ENCODE data around the gene MDGA2. TPM values are rescaled to one million over a fixed set of nuclear protein-coding genes. Genes with fewer than 3 reads are reported as not detected.

Gene MDGA2
- total RNA-seq, 1 experiment from 2014 or later = not detected

- no peaks in the 10 kb centered on the region for H3K27me3 Mint-ChIP-seq (ENCODE audit: insufficient read depth, unreplicated experiment)
- ChIA-PET POLR2A (no interaction called here), CTCF (no interaction called here)
- DNase-seq = no peak
- H3K9me3 Mint-ChIP-seq (ENCODE audit: unreplicated experiment) = no peaks in the 10 kb centered on the region
- no TSS peak for BruUV-seq (replicated peaks)
- no peaks in the 10 kb centered on the region for H3K9me3 ChIP-seq
- intact Hi-C loops (cut with micrococcal nuclease; ENCODE audit: unreplicated experiment) = no loop called here
- H3K27me3 ChIP-seq (replicated peaks; ENCODE audit: control insufficient read depth, insufficient read depth, low read length) = no peaks in the 10 kb centered on the region
- no peaks in the 10 kb centered on the region for H3K4me1 ChIP-seq
- no peak for TF ChIP-seq CTCF (IDR thresholded peaks at IDR 0.05; ENCODE audit: insufficient read depth in 1 of 2, low read depth in 1 of 2, low read length in 1 of 2, severe bottlenecking in 1 of 2, unreplicated experiment in 1 of 2)
- no peaks in the 10 kb centered on the region for H3K36me3 Mint-ChIP-seq (ENCODE audit: insufficient read depth, unreplicated experiment)
- H3K36me3 ChIP-seq (ENCODE audit: control insufficient read depth, insufficient read depth, low read length) = no peaks in the 10 kb centered on the region
- H3K4me1 Mint-ChIP-seq (ENCODE audit: low read depth, unreplicated experiment) = no peaks in the 10 kb centered on the region
- H3K4me3 Mint-ChIP-seq (ENCODE audit: unreplicated experiment) = no peak overlapping the region
- no peak overlapping the region for H3K27ac Mint-ChIP-seq (ENCODE audit: unreplicated experiment)
- H3K4me3 ChIP-seq (ENCODE audit: low read depth, low read length) = no peak overlapping the region
Measured at GRCh38 chr14:47676315-47676617, 861 bp upstream of the MDGA2 start.

GRCh38 chr14:47674543-47675465 is 601 bp downstream of the MDGA2 start:
- no TSS peak for BruUV-seq (replicated peaks)
- H3K4me3 ChIP-seq (ENCODE audit: low read depth, low read length) = no peak overlapping the region
- intact Hi-C loops (cut with micrococcal nuclease; ENCODE audit: unreplicated experiment) = no loop called here

GRCh38 chr14:47674148-47674542 is 1.3 kb downstream of the MDGA2 start:
- no peak for DNase-seq
- no peaks in the 10 kb centered on the region for H3K9me3 Mint-ChIP-seq (ENCODE audit: unreplicated experiment)
- no peaks in the 10 kb centered on the region for H3K4me1 Mint-ChIP-seq (ENCODE audit: low read depth, unreplicated experiment)
- Histone ChIP-seq H3K4me3 (ENCODE audit: low read depth, low read length) (no peak overlapping the region), H3K9me3 (no peaks in the 10 kb centered on the region), H3K36me3 (ENCODE audit: control insufficient read depth, insufficient read depth, low read length) (no peaks in the 10 kb centered on the region), H3K4me1 (no peaks in the 10 kb centered on the region), H3K27me3 (replicated peaks; ENCODE audit: control insufficient read depth, insufficient read depth, low read length) (no peaks in the 10 kb centered on the region)
- TF ChIP-seq CTCF (IDR thresholded peaks at IDR 0.05; ENCODE audit: insufficient read depth in 1 of 2, low read depth in 1 of 2, low read length in 1 of 2, severe bottlenecking in 1 of 2, unreplicated experiment in 1 of 2) = no peak
- no peak overlapping the region for H3K27ac Mint-ChIP-seq (ENCODE audit: unreplicated experiment)
- POLR2A ChIA-PET = no interaction called here
- H3K4me3 Mint-ChIP-seq (ENCODE audit: unreplicated experiment) = no peak overlapping the region
- CTCF ChIA-PET = no interaction called here
- no peaks in the 10 kb centered on the region for H3K27me3 Mint-ChIP-seq (ENCODE audit: insufficient read depth, unreplicated experiment)
- BruUV-seq (replicated peaks) = no TSS peak
- intact Hi-C loops (cut with micrococcal nuclease; ENCODE audit: unreplicated experiment) = no loop called here
- H3K36me3 Mint-ChIP-seq (ENCODE audit: insufficient read depth, unreplicated experiment) = no peaks in the 10 kb centered on the region

More at GRCh38 chr14:47674543-47675465, 601 bp downstream of the MDGA2 start:
- H3K4me1 Mint-ChIP-seq (ENCODE audit: low read depth, unreplicated experiment) = no peaks in the 10 kb centered on the region
- H3K27me3 Mint-ChIP-seq (ENCODE audit: insufficient read depth, unreplicated experiment) = no peaks in the 10 kb centered on the region
- Histone ChIP-seq H3K4me1 (no peaks in the 10 kb centered on the region), H3K9me3 (no peaks in the 10 kb centered on the region), H3K27me3 (replicated peaks; ENCODE audit: control insufficient read depth, insufficient read depth, low read length) (no peaks in the 10 kb centered on the region), H3K36me3 (ENCODE audit: control insufficient read depth, insufficient read depth, low read length) (no peaks in the 10 kb centered on the region)
- no peaks in the 10 kb centered on the region for H3K9me3 Mint-ChIP-seq (ENCODE audit: unreplicated experiment)
- no peak overlapping the region for H3K27ac Mint-ChIP-seq (ENCODE audit: unreplicated experiment)
- POLR2A ChIA-PET = no interaction called here
- H3K36me3 Mint-ChIP-seq (ENCODE audit: insufficient read depth, unreplicated experiment) = no peaks in the 10 kb centered on the region
- CTCF ChIA-PET = no interaction called here
- H3K4me3 Mint-ChIP-seq (ENCODE audit: unreplicated experiment) = no peak overlapping the region
- no peak for TF ChIP-seq CTCF (IDR thresholded peaks at IDR 0.05; ENCODE audit: insufficient read depth in 1 of 2, low read depth in 1 of 2, low read length in 1 of 2, severe bottlenecking in 1 of 2, unreplicated experiment in 1 of 2)
- DNase-seq = no peak

All from Caco-2 (cell line).